GM18507 (cell line): ENCODE results near the gene APBA1.
A peak's percentile ranks its signal among the peaks of the same experiment; 100 is the strongest.

Experiments
- DNase-seq: peaks from one replicate; pipeline ENCODE4 v3.0.0; 2011; ENCODE audit warnings: low read depth; ENCODE audit not compliant: insufficient read length; ENCODE audit errors: extremely low spot score
- FAIRE-seq: peaks from 2 replicates; lab custom pipeline; 2011; peaks lifted over from hg19 to GRCh38; lab: Jason Lieb, UNC

The APBA1 gene

DNA sequence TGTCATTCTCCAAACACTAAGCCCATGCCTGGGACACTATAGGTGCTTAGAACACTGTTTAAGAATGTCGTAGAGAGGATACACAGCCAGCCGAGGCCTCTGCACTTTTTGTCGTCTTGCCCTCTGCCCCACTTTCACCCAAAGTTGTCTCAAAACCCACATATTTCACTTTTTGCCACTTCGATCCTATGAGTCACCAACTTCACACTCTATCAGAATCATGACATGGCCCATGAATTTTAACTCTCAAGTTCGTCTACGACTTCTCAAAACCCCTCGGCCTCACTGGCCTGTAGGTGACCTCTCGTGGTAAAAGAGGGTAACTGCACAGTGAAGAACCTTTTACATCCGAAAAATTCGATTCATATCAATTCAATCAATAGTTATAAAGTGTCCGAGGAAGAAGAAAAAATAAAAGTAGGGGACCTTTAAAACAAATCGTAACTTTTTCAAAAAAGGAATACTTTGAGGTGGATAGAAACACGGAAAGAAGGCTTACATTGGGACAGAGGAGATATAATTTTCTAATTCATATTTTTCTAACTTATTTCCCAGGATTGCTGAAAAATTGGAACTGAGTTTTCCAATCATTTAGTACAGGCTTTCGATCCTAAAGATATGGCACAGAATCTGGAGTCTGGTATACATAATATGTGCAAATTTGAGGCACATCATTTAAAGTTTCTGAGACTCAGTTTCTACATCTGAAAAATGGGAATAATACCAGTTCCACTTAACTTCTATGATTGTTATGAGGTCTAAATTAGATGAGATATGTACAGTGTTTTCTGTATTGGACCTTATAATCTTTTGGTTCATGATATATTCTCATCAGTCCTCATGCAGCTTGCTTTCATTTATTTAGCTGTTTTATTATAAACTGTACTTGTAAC is 122.6 kb downstream of the APBA1 start:
- FAIRE-seq (peak; percentile 79), DNase-seq (peak; percentile 33)

DNA sequence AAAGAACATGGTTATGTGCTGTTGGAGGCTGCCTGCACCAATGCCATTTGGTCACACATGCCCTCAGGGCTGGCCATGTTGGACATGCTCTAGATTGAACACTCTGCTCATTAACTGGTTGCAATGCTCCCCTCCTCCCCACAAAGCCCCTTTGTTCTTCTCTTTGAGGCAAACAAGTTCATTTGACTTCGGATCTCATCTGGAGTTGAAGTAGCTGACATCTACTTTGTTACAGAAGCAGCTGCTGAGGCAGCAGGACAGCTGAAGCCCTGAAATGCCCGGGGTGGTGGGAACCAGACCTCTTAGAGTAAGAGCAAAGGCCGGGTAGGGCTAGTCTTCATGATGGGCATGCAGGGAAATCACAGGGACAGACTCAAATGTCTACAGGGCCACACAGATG is 123.5 kb downstream of the APBA1 start:
- DNase-seq = no peak
- no peak for FAIRE-seq

DNA sequence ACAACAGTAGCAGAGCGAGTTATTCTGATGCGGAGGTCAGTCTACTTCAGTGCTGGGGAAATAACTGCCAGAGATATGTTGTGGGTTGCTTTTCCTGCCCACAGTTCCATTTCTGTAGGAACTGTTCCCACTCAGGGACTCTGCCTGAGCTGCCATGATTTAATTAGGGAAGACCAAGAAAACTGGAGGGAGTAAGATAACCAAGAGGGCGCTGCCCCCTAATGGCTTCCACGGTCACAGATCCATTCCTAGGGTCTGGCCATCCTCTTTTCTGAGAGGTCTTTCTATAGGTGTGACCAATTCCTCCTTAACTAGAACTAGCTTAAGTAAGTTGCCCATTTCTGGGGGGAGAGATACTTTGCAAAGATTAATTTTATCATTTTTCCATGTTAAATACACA is 125.9 kb downstream of the APBA1 start:
- DNase-seq = no peak
- no peak for FAIRE-seq

GRCh38 chr9:69542942-69543704 is 129.0 kb downstream of the APBA1 start:
- FAIRE-seq = no peak
- DNase-seq = no peak

DNA sequence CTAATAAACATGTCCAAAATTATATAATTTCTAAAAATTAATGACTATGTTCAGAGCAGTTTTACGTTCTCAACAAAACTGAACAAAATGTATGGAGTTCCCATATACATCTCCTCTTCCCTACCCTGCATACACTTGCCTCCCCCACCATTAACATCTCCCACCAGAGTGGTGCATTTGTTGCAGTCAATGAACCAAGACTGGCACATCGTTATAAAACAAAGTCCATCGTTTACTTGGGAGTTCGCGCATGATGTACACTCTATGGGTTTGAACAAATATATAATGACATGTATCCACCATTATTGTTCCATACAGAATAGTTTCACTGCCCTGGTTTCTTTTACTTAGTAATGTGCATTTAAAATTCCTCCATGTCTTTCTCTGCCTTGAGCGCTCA is 130.1 kb downstream of the APBA1 start:
- no peak for DNase-seq

GRCh38 chr9:69535911-69536310 is 136.3 kb downstream of the APBA1 start:
- FAIRE-seq (no peak), DNase-seq (no peak)

More for the DNA sequence above, 130.1 kb downstream of the APBA1 start:
- FAIRE-seq = no peak

DNA sequence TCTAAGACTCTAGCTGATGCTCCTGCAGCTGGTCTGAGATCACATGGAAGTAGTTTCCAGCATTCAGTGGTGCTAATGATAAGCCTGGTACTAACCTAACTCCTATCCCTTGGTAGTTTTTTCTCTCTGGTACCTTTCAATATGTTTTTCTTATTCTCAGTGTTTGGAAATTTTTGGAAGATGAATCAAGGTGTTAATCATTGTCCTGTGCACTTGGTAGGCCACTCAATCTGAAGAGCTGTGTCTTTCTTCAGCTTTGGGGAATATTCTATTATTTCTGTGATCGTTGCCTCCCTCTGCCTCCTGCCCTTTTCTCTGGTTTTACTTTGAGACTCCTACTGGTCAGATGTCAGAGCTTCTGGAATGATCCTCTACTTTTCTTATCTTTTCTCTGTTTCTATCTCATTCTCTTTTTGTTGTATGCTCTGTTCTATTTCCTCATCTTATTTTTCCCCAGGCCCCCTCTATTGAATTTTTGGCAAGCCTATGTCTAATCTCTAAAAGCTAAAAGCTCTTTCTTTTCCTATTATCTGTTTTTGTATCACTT is 136.8 kb downstream of the APBA1 start:
- FAIRE-seq = no peak
- no peak for DNase-seq

GRCh38 chr9:69532396-69532795 is 139.8 kb downstream of the APBA1 start:
- DNase-seq (no peak), FAIRE-seq (no peak)

GRCh38 chr9:69527454-69527853 is 144.7 kb downstream of the APBA1 start:
- no peak for FAIRE-seq
- DNase-seq = no peak

GRCh38 chr9:69526699-69527098 is 145.5 kb downstream of the APBA1 start:
- DNase-seq (no peak), FAIRE-seq (no peak)

GRCh38 chr9:69519470-69520240 is 152.5 kb downstream of the APBA1 start:
- no peak for DNase-seq
- peak; percentile 88 for FAIRE-seq

DNA sequence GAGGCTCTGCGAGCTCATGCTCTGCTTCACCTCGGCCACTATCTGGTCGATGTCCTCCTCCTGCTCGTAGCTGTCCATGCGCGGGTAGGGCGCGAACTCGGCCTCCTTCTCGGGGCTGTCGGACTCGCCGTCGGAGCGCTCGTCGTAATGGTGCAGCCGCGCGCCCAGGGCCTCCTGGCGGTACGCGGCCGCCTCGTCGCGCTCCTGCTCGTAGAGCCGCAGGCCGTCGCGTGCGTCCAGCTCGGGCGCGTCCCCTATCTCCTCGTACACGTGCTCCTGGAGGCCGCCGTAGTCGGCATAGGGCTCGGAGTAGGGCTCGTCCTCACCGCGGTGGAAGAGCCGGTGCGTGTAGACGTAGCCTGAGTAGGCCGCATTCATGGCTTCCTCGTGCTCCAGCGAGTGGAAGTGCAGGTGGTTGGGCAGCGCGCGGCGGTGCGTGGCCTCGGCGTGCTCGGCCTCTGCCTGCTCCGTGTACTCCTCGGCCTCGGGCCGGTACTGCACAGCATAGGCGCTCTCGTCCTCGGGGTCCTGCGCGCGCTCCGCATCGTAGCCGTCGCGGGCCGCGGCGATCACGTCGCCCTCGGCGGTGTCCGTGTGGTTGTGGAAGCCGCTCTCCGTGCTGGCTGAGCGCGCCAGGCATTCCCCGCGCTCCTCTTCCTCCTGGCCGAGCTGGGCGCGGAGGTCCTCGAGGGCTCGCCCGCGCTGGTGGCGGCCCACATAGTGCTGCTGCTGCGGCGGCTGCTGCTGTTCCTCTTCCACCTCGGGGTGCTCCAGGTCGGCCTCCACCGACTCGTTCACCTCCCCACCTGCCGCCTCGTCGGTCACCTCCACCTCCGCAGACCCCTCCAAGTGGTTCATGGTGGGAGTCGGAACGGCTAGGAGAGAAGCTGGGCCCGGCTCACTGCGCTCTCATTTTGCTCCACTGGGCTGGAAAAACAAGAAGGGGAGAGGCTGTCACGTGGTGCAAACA is 155.5 kb downstream of the APBA1 start:
- FAIRE-seq = no peak

DNA sequence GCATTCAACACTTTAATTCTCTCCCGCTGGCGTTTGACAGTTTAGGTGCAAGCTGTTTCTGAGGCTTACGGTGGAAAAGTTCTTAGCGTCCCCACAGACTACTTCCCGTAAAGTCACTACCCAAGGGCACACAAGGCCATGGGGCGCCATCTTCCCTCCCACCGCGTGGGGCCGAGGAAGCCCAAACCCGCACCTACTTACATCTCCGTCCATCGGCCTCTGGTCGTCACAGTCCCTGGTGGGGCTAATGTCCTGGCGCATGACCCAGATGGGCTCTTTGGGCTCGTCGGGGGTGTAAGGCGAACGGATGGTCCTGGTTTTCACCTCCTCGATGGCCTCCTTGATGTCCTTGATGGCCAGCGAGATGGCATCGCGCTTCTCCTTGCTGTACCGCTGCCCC is 156.4 kb downstream of the APBA1 start:
- DNase-seq (no peak), FAIRE-seq (no peak)

More for the DNA sequence above, 155.5 kb downstream of the APBA1 start:
- DNase-seq = no peak

DNA sequence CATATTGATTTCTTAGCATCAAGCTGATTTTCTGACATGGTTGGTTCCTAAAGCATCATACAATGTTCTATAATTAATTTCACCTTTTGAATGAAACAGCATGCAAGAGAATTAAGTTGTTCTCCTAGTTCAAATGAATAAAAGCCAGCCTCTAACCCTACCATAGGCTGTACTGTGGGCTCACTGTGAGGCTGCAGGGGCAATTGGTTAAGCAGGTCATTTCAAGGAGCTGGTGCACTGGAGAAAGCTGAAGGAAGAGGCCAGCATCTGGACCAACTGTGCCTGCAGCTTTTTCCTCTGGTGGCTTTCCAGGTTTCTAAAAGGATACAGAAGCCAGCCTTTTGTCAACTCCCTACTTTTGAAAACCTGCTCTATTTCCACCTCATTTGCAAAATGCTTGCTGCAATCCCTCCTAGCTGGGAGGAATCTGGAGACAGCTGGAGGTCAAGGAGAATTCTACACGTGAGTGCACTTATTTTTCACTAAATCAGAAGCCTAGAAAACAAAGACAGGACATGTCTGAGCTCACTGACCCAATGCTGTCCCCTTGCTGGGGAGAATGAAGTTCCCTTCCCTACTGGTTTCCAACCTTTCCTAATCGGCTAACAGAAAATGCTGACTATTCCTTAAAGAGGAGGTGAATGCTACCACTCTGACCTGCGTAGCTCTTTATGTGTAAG is 158.9 kb downstream of the APBA1 start:
- no peak for DNase-seq
- no peak for FAIRE-seq

- no peak for DNase-seq
- FAIRE-seq = no peak
These were observed 168.1 kb downstream of the APBA1 start for GRCh38 chr9:69504058-69504457.

DNA sequence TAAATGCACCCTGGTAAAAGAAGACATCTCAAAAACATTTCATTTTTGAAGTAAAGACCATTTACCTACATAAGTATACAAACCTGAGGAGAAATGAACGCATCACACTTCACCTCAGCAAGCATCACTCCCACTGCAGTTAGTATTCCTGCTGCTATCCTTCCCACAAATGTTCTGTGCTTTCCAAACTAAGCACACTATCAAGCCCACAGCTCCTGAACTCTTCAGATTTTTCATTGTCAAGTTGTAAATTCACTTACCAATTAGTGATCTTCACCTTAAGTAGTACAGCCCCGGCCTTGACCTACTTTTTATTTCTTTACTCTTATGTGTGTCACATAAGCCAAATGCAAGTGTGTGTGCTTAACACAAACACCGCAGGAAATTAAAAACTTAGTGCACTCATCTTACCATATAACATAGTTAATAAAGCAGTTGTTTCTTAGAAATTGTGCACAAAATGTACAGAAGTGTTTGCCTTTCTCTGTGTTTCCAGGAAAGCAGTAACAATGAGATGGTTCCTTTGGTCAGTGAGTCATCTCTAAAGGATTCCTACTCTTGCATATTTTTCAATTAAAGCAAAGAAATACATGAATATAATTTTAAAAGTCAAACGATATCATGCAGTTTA is 169.4 kb downstream of the APBA1 start:
- FAIRE-seq = no peak
- DNase-seq = no peak

DNA sequence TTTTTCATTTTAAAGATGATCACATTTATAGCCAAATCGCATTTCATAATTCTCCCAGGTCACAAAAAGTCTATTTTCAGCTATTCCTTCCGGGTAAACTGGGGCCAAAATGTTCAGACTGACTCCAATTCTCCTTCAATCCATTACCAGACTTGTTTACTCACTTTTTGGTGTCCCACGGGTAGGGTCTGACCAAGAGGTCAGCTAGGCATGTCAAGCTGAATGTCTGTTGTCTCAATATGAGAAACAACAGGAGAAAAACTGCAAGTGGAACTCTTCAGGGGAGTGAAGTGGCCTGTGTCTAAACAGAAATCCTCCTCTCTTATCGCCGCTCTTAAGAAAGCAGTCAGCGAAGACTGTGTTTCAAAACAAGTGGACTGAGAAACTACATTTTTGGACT is 171.3 kb downstream of the APBA1 start:
- no peak for FAIRE-seq
- no peak for DNase-seq

- DNase-seq (no peak), FAIRE-seq (no peak)
These were observed 172.2 kb downstream of the APBA1 start for GRCh38 chr9:69499959-69500358.
